Choroid plexus epithelial cell (primary cell): Measurements from ENCODE around the gene SHOC2.

Experiments
- DNase-seq: peaks from one replicate; pipeline ENCODE4 v3.0.0-alpha.2; 2010; ENCODE audit warnings: low read depth
- H3K4me3 ChIP-seq: 2 replicates; pipeline ENCODE4 v1.5.1; 2011; ENCODE audit warnings: low read depth, mild to moderate bottlenecking, control low read depth, low read length, moderate library complexity
- CTCF ChIP-seq: conservative IDR thresholded peaks from 2 replicates; pipeline ENCODE4 v1.5.1; 2011; ENCODE audit warnings: low read depth, mild to moderate bottlenecking, control low read depth, inconsistent platforms, low read length, moderate library complexity

The SHOC2 gene

GRCh38 chr10:110971638-110972037 is 52.2 kb downstream of the SHOC2 start:
- no peak overlapping the region for H3K4me3 ChIP-seq
- TF ChIP-seq CTCF = no peak
- no peak for DNase-seq

- DNase-seq = no peak
- TF ChIP-seq CTCF = no peak
- no peak overlapping the region for H3K4me3 ChIP-seq
These were observed 53.1 kb downstream of the SHOC2 start for GRCh38 chr10:110972231-110973134.

- no peak for DNase-seq
- TF ChIP-seq CTCF = no peak
- H3K4me3 ChIP-seq = no peak overlapping the region
These were observed 54.0 kb downstream of the SHOC2 start for GRCh38 chr10:110973400-110973799.

- H3K4me3 ChIP-seq = no peak overlapping the region
- DNase-seq = no peak
- TF ChIP-seq CTCF = no peak
These were observed 57.2 kb downstream of the SHOC2 start for GRCh38 chr10:110976577-110976976.

- TF ChIP-seq CTCF = no peak
- H3K4me3 ChIP-seq = no peak overlapping the region
- DNase-seq = peak; percentile 57
These were observed 58.3 kb downstream of the SHOC2 start for GRCh38 chr10:110977662-110978061.

- no peak for TF ChIP-seq CTCF
- H3K4me3 ChIP-seq = no peak overlapping the region
- DNase-seq = peak; percentile 52
These were observed 58.8 kb downstream of the SHOC2 start for GRCh38 chr10:110978204-110978603.

GRCh38 chr10:110979611-110980010 is 60.2 kb downstream of the SHOC2 start:
- TF ChIP-seq CTCF = no peak
- H3K4me3 ChIP-seq = no peak overlapping the region
- DNase-seq = no peak
